Activated CD4-positive, alpha-beta memory T cell treated with anti-CD3 and anti-CD28 coated beads, Interleukin-2, amount 10 ng/mL, durations not matched to agents 7 days and 5 days (primary cell): ENCODE results near the gene EPS8L1. TPM values are rescaled to one million over a fixed set of nuclear protein-coding genes. Genes with fewer than 3 reads are reported as not detected.
A peak's percentile ranks its signal among the peaks of the same experiment; 100 is the strongest.

ENCODE experiments used
- CTCF ChIA-PET: fragments of 350-600 bp; sonication (Branson Sonifier 250); formaldehyde crosslinking; loops from one replicate; lab custom pipeline; 2021; ENCODE audit warnings: antibody characterized with exemption, inconsistent platforms; lab: Charles Lee
- POLR2A ChIA-PET: fragments of 350-600 bp; sonication (Branson Sonifier 250); formaldehyde crosslinking; loops from one replicate; lab custom pipeline; 2021; ENCODE audit warnings: antibody characterized with exemption; lab: Charles Lee
- DNase-seq: peaks from one replicate; pipeline ENCODE4 v3.0.0-alpha.2; 2020
- H3K27ac Mint-ChIP-seq: one replicate; pipeline ENCODE4 v1.8.0; 2021; ENCODE audit warnings: mild to moderate bottlenecking, mixed read lengths
- H3K27me3 Mint-ChIP-seq: one replicate; pipeline ENCODE4 v1.8.0; 2021; ENCODE audit warnings: mixed read lengths
- H3K36me3 Mint-ChIP-seq: one replicate; pipeline ENCODE4 v1.8.0; 2021; ENCODE audit warnings: low read depth, mixed read lengths
- H3K4me1 Mint-ChIP-seq: one replicate; pipeline ENCODE4 v1.8.0; 2021; ENCODE audit warnings: mixed read lengths
- H3K4me3 Mint-ChIP-seq: one replicate; pipeline ENCODE4 v1.8.0; 2021; ENCODE audit warnings: mild to moderate bottlenecking, mixed read lengths
- H3K9me3 Mint-ChIP-seq: one replicate; pipeline ENCODE4 v1.8.0; 2021; ENCODE audit warnings: mixed read lengths
- total RNA-seq, 2 experiments: library from RNA; stranded (reverse); gene quantifications; one replicate each; pipeline ENCODE4 v1.2.3, GENCODE V29; 2021

EPS8L1 gene
- total RNA-seq, 2 experiments from 2014 or later, result 6.9 to 7.6 TPM

DNA sequence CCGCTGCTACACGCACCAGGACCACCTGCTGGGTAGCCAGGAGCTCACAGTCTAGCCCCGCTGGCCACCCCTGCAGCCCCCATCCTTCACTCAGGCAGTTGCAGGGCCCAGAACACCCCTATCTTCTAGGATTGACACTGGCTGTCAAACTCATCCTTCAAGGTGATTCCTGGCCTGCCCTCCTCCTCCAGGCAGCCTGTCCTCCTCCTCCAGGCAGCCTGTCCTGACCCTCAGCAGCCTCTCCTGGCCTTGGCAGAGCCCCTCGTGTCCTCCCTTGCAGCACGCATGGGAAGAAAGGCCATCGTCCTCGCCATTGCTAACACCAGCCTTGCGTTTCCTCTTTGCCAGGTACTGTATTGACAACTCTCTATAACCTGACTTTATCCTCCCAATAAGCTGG lies 3.8 kb upstream of the EPS8L1 start:
- Mint-ChIP-seq H3K4me1 (peaks cover 15% of the 10 kb centered on the region), H3K27ac (no peak overlapping the region), H3K36me3 (peaks cover 4% of the 10 kb centered on the region), H3K9me3 (no peaks in the 10 kb centered on the region), H3K27me3 (peaks cover 49% of the 10 kb centered on the region), H3K4me3 (no peak overlapping the region)
- ChIA-PET CTCF (no interaction called here), POLR2A (no interaction called here)
- no peak for DNase-seq

DNA sequence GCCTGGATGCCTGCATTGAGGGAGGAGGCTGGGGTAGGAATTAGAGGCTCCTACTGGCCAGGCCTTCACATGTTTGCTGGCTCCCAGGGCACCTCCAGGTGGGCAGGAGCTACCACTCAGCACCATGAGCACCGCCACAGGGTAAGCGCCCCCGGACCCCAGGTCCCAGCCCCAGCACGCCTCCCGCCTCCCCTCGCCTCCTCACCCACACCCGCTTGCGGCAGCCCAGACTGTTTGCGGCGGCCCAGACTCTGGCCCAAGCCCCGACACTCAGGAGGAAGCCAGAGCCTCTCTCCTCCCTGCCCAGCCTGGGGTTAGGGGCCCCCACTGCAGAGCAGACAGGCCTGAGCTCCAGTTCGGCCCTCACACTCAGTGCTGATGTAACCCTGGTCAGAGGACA lies 652 bp downstream of the EPS8L1 start:
- no peak for DNase-seq
- peaks cover 20% of the 10 kb centered on the region for H3K4me1 Mint-ChIP-seq

DNA sequence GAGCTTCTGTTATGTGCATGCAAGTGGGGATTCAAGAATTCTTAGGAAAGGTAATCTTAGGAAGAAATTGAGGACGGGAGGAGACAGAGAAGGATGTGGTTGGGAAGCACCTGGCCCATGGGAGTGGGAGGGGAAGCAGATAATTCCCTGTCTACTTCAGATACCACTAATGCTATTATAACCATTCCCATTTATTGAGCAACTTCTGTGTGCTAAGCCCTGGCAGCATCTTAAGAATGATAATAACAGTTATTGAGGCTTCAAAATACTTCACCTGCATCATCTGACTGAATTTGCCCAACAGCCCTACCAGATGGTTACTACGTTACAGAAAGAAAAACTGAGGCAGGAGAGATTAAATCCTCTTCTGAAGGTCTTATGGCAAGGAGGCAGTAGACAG lies 1.4 kb downstream of the EPS8L1 start:
- no peak for DNase-seq
- Mint-ChIP-seq H3K9me3 (no peaks in the 10 kb centered on the region), H3K4me1 (peaks cover 25% of the 10 kb centered on the region), H3K27ac (no peak overlapping the region), H3K4me3 (no peak overlapping the region), H3K36me3 (peaks cover 5% of the 10 kb centered on the region), H3K27me3 (peaks cover 22% of the 10 kb centered on the region)
- ChIA-PET POLR2A (interaction anchor here (1.5 kb wide), 1 partner anchor 13 kb away, joined by 3 read pairs; no protein-coding TSS in a partner anchor), CTCF (interaction anchor here (1.0 kb wide), 1 partner anchor 14 kb away, joined by 3 read pairs; the partner anchor contains the start of gene RDH13)

More for the DNA sequence above, 652 bp downstream of the EPS8L1 start:
- no peaks in the 10 kb centered on the region for H3K9me3 Mint-ChIP-seq
- ChIA-PET POLR2A (interaction anchor here (1.5 kb wide), 1 partner anchor 12 kb away, joined by 3 read pairs; no protein-coding TSS in a partner anchor), CTCF (interaction anchor here (1.0 kb wide), 1 partner anchor 13 kb away, joined by 3 read pairs; the partner anchor contains the start of gene RDH13)
- H3K4me3 Mint-ChIP-seq, result no peak overlapping the region
- H3K27me3 Mint-ChIP-seq, result peaks cover 26% of the 10 kb centered on the region
- H3K36me3 Mint-ChIP-seq, result peaks cover 5% of the 10 kb centered on the region
- H3K27ac Mint-ChIP-seq, result no peak overlapping the region

DNA sequence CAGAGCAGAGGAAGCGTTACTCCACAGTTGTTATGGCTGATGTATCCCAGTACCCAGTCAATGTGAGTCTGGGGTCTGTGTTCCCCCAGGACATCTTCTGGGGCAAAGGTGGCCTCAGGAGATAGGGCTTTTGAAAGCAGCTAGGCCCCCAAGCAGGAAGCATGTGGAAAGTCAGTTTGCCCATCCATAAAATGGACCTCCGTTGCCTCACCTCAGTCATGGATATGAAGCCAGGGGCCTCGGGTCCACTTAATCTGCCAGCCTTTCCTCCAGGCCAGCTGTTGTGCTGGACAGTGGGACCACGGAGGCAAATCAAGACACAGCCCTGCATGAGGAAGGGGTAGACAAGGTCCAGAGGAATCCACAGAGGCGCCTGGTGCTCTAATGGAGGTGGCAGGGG lies 3.3 kb downstream of the EPS8L1 start:
- Mint-ChIP-seq H3K36me3 (peaks cover 5% of the 10 kb centered on the region), H3K27ac (no peak overlapping the region), H3K4me3 (no peak overlapping the region), H3K27me3 (peaks cover 30% of the 10 kb centered on the region), H3K9me3 (no peaks in the 10 kb centered on the region), H3K4me1 (peaks cover 36% of the 10 kb centered on the region)
- CTCF ChIA-PET, result no interaction called here
- POLR2A ChIA-PET, result interaction anchor here (1.9 to 2.2 kb wide), 2 partner anchors 16 to 38 kb away, joined by 15 to 18 read pairs; partner anchors contain the start of genes PPP1R12C and RDH13
- no peak for DNase-seq

DNA sequence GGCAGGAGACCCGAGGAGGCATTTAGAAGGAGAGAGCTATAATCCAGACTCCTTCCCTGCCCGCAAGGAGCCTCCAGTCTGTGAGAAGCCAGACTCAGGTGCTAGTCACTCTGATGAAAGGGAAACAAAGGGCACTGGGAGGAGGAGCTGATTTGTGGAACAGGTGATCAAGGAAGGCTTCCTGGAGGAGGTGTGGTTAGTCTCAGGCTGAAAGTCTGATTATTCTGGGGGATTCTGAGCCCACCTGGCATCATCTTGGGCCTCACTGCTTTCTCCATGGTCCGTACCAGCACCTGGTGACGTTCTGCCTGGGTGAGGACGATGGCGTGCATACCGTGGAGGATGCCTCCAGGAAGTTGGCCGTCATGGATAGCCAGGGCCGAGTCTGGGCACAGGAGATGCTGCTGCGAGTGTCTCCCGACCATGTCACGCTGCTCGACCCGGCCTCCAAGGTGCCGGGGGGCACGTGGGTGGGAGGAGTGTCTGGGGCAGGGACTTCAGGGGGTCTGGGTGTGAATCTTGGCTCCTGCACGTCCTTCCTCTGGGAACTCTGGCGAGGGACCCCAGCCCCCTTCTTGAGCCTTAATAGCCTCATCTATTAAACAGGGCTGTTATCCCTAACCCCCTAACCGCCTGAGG lies 3.9 kb downstream of the EPS8L1 start:
- Mint-ChIP-seq H3K4me1 (peaks cover 36% of the 10 kb centered on the region), H3K36me3 (peaks cover 5% of the 10 kb centered on the region), H3K27me3 (peaks cover 32% of the 10 kb centered on the region), H3K27ac (peak overlapping the region; percentile 84), H3K9me3 (no peaks in the 10 kb centered on the region), H3K4me3 (peak overlapping the region; percentile 77)
- CTCF ChIA-PET, result interaction anchor here (0.6 to 1.6 kb wide), 3 partner anchors 17 to 911 kb away, joined by 3 to 5 read pairs (median 4); partner anchors contain the start of gene RDH13
- POLR2A ChIA-PET, result interaction anchor here (1.3 to 2.2 kb wide), 3 partner anchors 16 to 49 kb away, joined by 3 to 18 read pairs (median 15); partner anchors contain the start of genes PPP1R12C and RDH13
- DNase-seq, result no peak

DNA sequence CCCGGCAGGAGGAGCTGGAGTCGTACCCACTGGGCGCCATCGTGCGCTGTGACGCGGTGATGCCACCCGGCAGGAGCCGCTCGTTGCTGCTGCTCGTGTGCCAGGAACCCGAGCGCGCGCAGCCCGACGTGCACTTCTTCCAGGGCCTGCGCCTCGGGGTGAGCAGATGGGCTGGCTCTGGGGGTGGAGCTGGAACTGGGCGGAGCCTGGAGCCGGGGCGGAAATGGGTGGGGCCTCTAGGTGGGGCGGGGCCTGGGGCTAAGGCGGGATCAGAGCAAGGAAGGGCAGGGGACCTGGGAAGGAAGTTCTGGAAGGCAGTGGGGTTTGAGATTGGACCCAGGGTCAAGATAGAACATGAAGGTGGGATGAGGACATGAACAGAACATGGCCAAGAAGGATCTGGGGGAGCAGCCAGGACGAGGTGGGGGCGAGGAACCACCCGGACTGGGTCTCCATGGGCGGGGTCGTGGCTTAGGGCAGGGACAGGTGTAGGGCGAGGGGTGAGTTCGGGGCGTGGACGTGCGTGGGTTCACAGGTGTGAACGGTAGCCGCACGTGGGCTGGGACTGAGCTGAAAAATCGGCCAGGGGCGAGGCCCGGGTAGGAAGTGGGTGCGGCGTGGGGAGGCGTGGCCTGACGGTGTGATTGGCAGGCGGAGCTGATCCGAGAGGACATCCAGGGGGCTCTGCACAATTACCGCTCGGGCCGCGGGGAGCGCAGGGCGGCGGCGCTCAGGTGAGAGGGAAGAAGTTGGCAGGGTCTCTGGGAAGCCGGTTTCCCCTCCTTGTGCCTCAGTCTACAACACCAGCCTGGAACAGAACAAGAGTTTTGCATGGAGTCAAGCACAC lies 4.7 kb downstream of the EPS8L1 start:
- Mint-ChIP-seq H3K4me1 (peaks cover 36% of the 10 kb centered on the region), H3K9me3 (no peaks in the 10 kb centered on the region), H3K4me3 (peak overlapping the region; percentile 77), H3K36me3 (peaks cover 5% of the 10 kb centered on the region), H3K27me3 (peaks cover 34% of the 10 kb centered on the region), H3K27ac (peak overlapping the region; percentile 84)
- ChIA-PET CTCF (interaction anchor here (0.6 to 1.6 kb wide), 5 partner anchors 10 to 912 kb away, joined by 3 to 5 read pairs (median 3); partner anchors contain the start of gene RDH13), POLR2A (interaction anchor here (0.9 to 2.2 kb wide), 7 partner anchors 15 to 556 kb away, joined by 3 to 18 read pairs (median 3); partner anchors contain the start of genes PPP1R12C, RDH13, TMEM238 and UBE2S)
- DNase-seq, result peak; percentile 87

DNA sequence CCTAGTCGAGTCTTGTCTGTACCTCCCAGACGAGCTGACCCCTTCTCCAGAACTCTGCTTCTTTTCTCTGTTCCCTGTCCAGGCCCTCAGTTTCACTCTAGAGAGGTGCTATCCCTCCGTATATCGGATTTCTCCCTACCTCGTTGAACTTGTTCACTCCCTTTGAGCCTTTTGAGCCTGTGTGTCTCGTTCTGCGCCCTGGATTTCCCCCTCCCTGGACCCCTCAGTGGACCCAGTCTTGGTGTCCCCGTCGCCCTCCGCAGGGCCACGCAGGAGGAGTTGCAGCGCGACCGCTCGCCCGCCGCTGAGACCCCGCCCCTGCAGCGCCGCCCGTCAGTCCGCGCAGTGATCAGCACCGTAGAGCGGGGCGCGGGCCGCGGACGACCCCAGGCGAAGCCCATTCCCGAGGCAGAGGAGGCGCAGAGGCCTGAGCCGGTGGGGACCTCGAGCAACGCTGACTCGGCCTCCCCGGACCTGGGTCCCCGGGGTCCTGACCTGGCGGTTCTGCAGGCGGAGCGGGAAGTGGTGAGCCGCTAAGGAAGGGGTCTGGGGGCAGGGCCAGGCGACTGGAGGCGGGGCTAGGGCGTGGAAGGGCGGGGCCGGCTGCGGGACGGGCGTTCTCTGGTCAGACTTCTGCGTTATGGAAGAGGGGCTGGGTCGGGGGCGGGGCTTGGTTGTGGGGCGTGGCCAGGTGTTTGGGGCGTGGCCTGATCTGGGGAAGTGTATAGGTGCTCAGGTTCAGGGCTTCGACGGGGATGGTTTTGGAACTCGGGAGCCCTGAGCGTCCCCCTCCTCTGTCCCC lies 5.5 kb downstream of the EPS8L1 start:
- Mint-ChIP-seq H3K4me1 (peaks cover 36% of the 10 kb centered on the region), H3K27ac (peak overlapping the region; percentile 84)
- POLR2A ChIA-PET, result interaction anchor here (0.9 to 2.2 kb wide), 8 partner anchors 11 to 555 kb away, joined by 3 to 18 read pairs (median 3); partner anchors contain the start of genes PPP1R12C, RDH13, TMEM238 and UBE2S

DNA sequence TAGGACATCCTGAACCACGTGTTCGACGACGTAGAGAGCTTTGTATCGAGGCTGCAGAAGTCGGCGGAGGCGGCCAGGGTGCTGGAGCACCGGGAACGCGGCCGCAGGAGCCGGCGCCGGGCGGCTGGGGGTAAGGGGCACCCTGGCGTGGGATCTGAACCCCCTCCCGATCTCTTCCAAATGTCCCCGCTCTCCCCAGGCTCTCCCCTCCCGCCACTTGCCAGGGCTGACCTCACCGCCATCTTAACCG lies 6.0 kb downstream of the EPS8L1 start:
- Mint-ChIP-seq H3K9me3 (no peaks in the 10 kb centered on the region), H3K4me3 (peak overlapping the region; percentile 77), H3K27me3 (peaks cover 44% of the 10 kb centered on the region), H3K27ac (peak overlapping the region; percentile 84), H3K4me1 (peaks cover 36% of the 10 kb centered on the region), H3K36me3 (peaks cover 5% of the 10 kb centered on the region)
- ChIA-PET CTCF (no interaction called here), POLR2A (interaction anchor here (1.1 kb wide), 1 partner anchor 12 kb away, joined by 4 read pairs; no protein-coding TSS in a partner anchor)
- DNase-seq, result no peak

More for the DNA sequence above, 5.5 kb downstream of the EPS8L1 start:
- peaks cover 5% of the 10 kb centered on the region for H3K36me3 Mint-ChIP-seq
- peak; percentile 97 for DNase-seq
- H3K9me3 Mint-ChIP-seq, result no peaks in the 10 kb centered on the region
- CTCF ChIA-PET, result interaction anchor here (1.1 to 1.6 kb wide), 3 partner anchors 9 to 572 kb away, joined by 3 to 5 read pairs (median 3); partner anchors contain the start of gene RDH13
- peak overlapping the region; percentile 77 for H3K4me3 Mint-ChIP-seq
- peaks cover 43% of the 10 kb centered on the region for H3K27me3 Mint-ChIP-seq

DNA sequence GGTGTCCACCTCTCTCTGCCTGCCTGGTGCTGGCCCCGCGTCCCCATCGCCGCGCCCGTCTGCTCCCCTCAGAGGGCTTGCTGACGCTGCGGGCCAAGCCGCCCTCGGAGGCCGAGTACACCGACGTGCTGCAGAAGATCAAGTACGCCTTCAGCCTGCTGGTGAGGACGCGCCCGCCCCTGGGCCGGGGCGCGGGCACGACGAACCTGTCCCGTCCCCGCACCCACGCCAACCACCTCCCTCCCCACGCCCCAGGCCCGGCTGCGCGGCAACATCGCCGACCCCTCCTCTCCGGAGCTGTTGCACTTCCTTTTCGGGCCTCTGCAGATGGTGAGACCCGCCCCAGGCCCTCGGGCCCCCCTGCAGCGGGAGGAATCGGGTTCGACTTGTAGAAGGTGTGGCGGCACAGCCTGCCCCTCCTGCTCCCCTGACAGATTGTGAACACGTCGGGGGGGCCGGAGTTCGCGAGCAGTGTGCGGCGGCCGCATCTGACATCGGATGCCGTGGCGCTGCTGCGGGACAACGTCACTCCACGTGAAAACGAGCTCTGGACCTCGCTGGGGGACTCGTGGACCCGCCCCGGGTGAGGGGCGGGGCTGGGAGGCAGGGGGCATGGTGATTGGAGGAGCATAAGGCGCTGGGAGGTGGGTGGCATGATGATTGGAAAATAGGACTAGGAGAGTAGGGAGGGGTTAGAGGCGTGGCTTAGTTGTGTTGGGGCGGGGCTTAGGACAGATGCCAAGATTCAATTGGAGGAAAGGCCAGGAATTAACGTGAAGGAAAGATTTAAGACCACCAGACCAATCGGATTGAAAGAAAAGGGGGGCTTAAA lies 6.6 kb downstream of the EPS8L1 start:
- no peaks in the 10 kb centered on the region for H3K9me3 Mint-ChIP-seq
- H3K27ac Mint-ChIP-seq, result no peak overlapping the region
- ChIA-PET POLR2A (interaction anchor here (1.1 kb wide), 1 partner anchor 12 kb away, joined by 4 read pairs; no protein-coding TSS in a partner anchor), CTCF (no interaction called here)
- peaks cover 6% of the 10 kb centered on the region for H3K36me3 Mint-ChIP-seq
- peak; percentile 61 for DNase-seq
- H3K4me1 Mint-ChIP-seq, result peaks cover 40% of the 10 kb centered on the region
- peaks cover 44% of the 10 kb centered on the region for H3K27me3 Mint-ChIP-seq
- H3K4me3 Mint-ChIP-seq, result peak overlapping the region; percentile 77

DNA sequence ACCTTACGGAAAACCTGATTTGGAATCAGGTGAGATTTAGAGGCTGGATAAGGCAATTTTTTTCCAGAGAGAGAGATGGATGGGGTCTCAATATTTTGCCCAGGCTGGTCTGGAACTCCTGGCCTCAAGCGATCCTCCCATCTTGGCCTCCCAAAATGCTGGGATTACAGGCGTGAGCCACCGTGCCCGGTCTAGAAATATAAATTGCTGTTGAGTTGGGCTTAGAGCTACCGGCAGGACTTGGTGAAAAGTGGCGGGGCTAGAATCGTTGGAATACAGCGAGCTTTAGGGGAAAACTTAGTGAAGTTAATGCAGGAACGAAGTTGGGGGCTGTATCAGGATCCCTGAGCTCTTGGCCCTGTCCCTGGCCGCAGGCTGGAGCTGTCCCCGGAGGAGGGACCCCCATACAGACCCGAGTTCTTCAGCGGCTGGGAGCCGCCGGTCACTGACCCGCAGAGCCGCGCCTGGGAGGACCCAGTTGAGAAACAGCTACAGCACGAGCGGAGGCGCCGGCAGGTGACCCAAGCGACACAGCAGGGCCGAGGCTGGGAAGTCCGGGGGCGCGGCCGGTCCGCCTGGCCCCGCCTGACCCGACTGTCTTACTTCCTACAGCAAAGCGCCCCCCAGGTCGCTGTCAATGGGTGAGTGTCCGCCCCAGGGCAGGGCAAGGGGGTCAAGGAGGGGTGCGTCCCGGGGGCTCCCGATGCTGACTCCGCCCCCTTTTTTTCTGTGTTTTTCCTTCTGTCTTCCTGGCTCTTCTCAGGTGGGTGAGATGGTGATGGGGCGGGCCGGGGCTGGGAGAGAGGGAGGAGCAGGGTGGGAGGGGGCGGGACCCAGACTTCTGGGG lies 7.6 kb downstream of the EPS8L1 start:
- no peak overlapping the region for H3K4me3 Mint-ChIP-seq

DNA sequence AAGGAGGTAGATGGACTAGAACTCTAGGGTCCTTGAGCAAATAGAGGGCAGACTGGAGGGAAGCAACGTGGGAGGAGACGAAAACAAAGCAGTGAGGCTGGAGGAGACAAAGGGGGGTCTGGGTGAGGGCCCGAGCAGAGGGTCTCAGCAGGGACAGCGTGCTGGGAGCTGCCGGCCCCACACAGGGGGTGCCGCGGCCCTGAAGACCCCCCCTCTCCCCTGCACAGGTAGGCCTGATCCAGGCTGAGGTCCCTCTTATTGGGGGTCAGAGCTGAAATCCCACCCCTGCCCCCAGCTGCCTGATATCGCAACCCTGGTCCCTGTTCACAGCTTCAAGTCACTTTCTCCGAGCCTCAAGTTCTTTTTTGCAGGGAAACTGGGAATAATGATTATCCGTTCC lies 8.7 kb downstream of the EPS8L1 start:
- Mint-ChIP-seq H3K27me3 (peaks cover 57% of the 10 kb centered on the region), H3K36me3 (peaks cover 20% of the 10 kb centered on the region), H3K9me3 (no peaks in the 10 kb centered on the region), H3K4me1 (peaks cover 51% of the 10 kb centered on the region), H3K4me3 (no peak overlapping the region), H3K27ac (no peak overlapping the region)
- no peak for DNase-seq
- POLR2A ChIA-PET, result interaction anchor here (1.5 kb wide), 1 partner anchor 33 kb away, joined by 7 read pairs; the partner anchor contains the start of gene PPP1R12C
- CTCF ChIA-PET, result no interaction called here

More for the DNA sequence above, 7.6 kb downstream of the EPS8L1 start:
- no peaks in the 10 kb centered on the region for H3K9me3 Mint-ChIP-seq
- peaks cover 14% of the 10 kb centered on the region for H3K36me3 Mint-ChIP-seq
- POLR2A ChIA-PET, result no interaction called here
- no peak overlapping the region for H3K27ac Mint-ChIP-seq
- no peak for DNase-seq
- peaks cover 50% of the 10 kb centered on the region for H3K4me1 Mint-ChIP-seq
- H3K27me3 Mint-ChIP-seq, result peaks cover 54% of the 10 kb centered on the region
- CTCF ChIA-PET, result no interaction called here
